Omental fat pad (tissue), 4 donors: ENCODE data around the gene KRTAP10-11. TPM values are rescaled to one million over a fixed set of nuclear protein-coding genes. Genes with fewer than 3 reads are reported as not detected.

ENCODE experiments used
- ATAC-seq: fragments of 150-250 bp; one replicate; pipeline ENCODE4 v1.9.1; 2016; ENCODE audit warnings: mild to moderate bottlenecking, moderate library complexity; ENCODE audit not compliant: low FRiP score
- DNase-seq: peaks from one replicate; pipeline ENCODE4 v3.0.0-alpha.2; 2019; ENCODE audit warnings: low spot score
- total RNA-seq, 4 donors: library from RNA; depleted of rRNA; stranded (reverse); fragments of >200 nt; gene quantifications; one replicate each; pipeline ENCODE4 v1.1.0, GENCODE V29; 2016
- TF ChIP-seq, protein P1 (sequence below), 3 donors: fragments of 450-650 bp; IDR thresholded peaks; one replicate each; pipeline ENCODE4 v1.5.1; 2016 to 2017; ENCODE audit warnings: antibody characterized with exemption in 3 of 3, mild to moderate bottlenecking in 3 of 3, moderate library complexity in 2 of 3

The KRTAP10-11 gene
- total RNA-seq, 4 donors from 2014 or later = not detected

DNA sequence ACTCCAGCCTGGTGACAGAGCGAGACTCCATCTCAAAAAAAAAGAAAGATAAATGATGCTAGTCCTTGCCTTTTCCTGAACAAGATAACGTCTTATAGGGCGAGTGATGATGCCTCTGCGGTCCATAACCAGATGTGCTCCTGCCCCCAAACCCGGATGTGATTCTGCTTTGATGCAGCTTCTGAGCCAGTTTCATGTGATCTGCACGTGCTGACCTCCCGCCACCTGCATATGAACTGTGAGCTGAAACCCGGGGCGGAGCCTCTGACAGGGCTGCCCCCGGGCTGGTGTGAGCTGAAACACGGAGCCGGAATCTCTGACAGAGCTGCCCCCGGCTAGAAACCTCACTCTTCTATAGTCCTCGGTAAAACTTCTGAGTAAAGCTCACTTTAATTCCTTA, 6.9 kb downstream of the KRTAP10-11 start:
- no peak for DNase-seq
- ATAC-seq = no peak
- TF ChIP-seq, protein P1, sequence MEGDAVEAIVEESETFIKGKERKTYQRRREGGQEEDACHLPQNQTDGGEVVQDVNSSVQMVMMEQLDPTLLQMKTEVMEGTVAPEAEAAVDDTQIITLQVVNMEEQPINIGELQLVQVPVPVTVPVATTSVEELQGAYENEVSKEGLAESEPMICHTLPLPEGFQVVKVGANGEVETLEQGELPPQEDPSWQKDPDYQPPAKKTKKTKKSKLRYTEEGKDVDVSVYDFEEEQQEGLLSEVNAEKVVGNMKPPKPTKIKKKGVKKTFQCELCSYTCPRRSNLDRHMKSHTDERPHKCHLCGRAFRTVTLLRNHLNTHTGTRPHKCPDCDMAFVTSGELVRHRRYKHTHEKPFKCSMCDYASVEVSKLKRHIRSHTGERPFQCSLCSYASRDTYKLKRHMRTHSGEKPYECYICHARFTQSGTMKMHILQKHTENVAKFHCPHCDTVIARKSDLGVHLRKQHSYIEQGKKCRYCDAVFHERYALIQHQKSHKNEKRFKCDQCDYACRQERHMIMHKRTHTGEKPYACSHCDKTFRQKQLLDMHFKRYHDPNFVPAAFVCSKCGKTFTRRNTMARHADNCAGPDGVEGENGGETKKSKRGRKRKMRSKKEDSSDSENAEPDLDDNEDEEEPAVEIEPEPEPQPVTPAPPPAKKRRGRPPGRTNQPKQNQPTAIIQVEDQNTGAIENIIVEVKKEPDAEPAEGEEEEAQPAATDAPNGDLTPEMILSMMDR (IDR thresholded peaks at IDR 0.05) = no peak

DNA sequence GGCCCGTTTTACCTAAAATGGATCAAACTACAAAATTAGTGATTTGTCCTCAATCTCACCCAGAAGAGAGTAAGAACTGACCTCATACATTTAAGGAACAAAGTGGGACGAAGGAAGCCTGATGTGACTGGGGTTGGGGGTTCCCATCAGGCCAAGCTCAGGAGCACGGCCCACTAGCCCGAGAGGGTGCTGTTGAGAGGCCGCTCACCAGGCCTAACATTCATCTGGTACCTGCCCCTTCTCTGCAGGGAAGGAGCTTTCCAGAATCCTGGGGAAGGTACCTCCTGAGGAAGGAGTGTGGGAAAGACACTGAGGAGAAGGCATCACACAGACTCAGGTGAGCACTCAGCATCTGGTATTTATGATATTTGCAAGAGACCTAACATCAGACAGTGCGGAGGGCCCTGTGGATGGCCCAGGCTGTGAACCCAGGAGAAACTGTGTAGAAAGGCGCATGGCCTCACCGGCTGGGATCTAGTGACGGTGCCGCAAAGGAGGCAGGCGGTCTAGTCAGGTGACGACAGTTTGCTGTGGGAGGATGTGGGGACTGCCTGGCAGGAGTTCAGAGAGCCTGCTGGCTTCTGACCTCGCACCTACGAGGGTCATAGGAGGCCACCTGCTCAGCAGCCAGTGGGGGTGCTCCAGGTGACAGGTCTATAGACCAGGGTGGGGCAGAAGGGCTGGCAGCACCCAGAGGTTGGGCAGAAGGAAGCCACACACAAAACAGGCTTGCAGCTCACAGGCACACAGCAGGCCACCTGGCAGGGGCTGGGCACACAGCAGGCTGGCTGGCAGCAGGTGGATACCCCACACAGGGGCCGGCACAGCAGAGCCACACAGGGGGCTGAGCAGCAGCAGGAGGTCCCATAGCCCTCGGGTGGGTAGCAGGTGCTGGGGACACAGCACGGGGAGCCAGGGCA, 7.7 kb downstream of the KRTAP10-11 start:
- ATAC-seq (peak; percentile 6), DNase-seq (no peak)
- TF ChIP-seq, protein P1 (IDR thresholded peaks at IDR 0.05) = no peak

DNA sequence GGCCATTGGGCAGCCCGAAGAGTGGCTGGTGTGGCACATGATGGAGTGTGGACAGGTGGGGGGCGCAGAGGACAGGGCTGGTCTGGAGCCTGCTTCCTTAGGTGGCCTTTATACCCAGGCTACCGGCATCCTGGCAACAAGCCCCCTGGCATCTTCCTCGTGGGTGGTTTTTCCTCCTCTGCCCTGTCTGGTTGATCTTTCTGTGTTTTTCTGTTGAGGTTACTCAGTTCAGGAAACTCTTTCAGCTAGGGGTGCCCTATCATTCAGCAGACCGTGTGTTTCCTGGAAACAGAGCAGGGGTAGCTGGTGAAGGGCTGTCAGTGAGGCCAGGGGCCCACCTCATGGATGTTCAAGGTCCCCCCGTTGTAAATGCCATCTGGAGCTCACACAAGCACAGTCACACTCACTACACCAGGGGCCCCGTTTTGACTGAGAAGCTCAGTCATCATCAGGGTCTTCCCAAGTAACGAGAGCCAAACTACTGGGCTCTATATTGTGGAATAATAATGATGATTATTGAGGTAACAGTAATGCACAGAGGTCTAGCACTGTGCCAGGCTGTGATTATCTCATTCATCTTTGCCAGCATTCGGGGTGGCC, 8.5 kb downstream of the KRTAP10-11 start, which contains the start of gene KRTAP12-4:
TSS of gene KRTAP12-4 (minus strand) at position 84 of the 600 bp plus-strand sequence. CDS start at position 39, 45 bp downstream.
- TF ChIP-seq, protein P1 (IDR thresholded peaks at IDR 0.05) = no peak
- no peak for ATAC-seq
- no peak for DNase-seq

DNA sequence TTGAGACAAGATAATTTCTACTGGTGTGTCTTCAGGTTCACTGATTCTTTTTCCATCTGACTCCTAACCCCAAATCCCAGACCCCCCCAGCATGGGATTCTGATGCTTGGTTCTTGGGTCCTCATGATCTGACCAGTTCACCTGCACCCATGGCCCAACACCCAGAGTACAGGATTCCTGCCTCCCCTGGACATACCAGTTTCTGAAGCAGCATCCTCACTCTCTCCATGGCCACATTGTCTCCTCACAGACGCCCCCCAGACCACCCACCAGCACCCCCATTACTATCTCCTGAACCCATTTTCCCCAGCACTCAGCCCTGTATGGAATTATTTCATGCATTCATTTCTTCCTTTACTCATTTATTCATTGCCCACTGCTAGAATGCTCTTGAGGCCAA, 10.7 kb downstream of the KRTAP10-11 start:
- no peak for DNase-seq
- no peak for ATAC-seq
- TF ChIP-seq, protein P1 (IDR thresholded peaks at IDR 0.05) = no peak

DNA sequence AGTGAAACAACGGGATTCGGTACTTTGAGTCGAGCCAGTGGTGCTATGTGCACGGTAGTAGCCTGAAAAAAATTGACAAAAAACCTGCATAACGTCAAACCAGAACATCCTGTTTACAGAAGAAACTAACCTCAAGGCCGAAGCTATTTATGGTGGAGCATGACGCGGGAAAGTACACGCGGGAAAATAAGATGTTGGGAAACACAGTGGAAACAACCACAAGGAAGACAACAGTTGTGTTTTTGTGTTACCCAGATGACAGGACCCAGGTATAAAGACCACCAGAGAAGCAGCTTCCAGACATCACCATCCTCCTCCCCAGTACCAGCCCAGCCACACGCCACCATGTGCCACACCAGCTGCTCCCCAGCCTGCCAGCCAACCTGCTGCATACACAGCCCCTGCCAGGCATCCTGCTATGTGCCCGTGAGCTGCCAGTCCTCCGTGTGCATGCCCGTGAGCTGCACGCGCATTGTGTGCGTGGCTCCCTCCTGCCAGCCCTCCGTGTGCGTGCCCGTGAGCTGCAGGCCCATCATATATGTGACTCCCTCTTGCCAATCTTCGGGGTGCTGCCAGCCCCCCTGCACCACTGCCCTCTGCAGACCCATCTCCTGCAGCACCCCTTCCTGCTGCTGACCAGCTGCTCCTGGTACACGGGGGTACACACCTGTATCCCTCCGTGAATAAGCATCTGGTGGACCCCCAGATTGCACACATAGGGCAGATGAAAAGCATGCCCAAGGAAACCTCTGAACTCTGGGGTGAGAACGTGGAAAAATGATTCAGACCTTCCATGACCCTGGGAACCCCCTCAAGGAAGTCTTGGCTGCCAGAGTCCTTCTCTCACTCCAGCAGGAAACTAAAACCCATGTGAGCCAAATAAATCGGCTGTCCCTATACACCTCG, 11.7 kb downstream of the KRTAP10-11 start, which contains the start of gene KRTAP12-3:
TSS of gene KRTAP12-3 (plus strand) at position 298 of the 906 bp plus-strand sequence. CDS start at position 346, 48 bp downstream.
- TF ChIP-seq, protein P1 (IDR thresholded peaks at IDR 0.05) = no peak
- DNase-seq = no peak
- ATAC-seq = no peak

DNA sequence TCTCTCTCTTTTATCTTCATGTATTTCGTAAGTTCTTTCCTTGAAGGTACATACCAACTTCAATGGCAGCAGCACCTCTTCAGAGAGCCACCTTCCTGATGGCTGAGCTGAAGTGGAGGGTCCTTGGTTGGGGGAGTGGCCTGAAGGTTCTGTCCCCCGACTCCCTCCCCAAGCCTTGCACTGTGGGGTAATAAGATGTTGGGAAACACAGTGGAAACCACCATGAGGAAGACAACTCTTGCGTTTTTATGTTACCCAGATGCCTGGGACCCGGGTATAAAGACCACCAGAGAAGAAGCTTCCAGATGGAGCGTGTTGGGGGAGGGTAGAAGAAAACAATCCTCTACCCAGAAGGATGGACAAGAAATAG, 12.3 kb downstream of the KRTAP10-11 start:
- no peak for DNase-seq
- no peak for ATAC-seq
- TF ChIP-seq, protein P1 (IDR thresholded peaks at IDR 0.05) = no peak
